CD4-positive, alpha-beta T cell treated with Interleukin-15 for 1 hour (primary cell): Measurements from ENCODE around the gene A3GALT2.

Experiments used
- DNase-seq: peaks from one replicate; pipeline ENCODE4 v3.0.0-alpha.2; 2020

A3GALT2 gene

GRCh38 chr1:33330906-33331305, 10.0 kb upstream of the A3GALT2 start:
- no peak for DNase-seq

- DNase-seq = no peak
Measured at GRCh38 chr1:33330361-33330890, 9.5 kb upstream of the A3GALT2 start.

- no peak for DNase-seq
Measured at GRCh38 chr1:33329600-33330305, 8.9 kb upstream of the A3GALT2 start.

- DNase-seq = no peak
Measured at GRCh38 chr1:33328817-33329216, 7.9 kb upstream of the A3GALT2 start.

- DNase-seq = no peak
Measured at GRCh38 chr1:33327587-33328325, 6.9 kb upstream of the A3GALT2 start.

GRCh38 chr1:33326785-33327184, 5.9 kb upstream of the A3GALT2 start:
- DNase-seq = no peak

GRCh38 chr1:33324677-33325575, 4.0 kb upstream of the A3GALT2 start:
- DNase-seq = no peak

GRCh38 chr1:33323663-33324477, 3.0 kb upstream of the A3GALT2 start:
- DNase-seq = no peak

GRCh38 chr1:33322870-33323585, 2.1 kb upstream of the A3GALT2 start:
- DNase-seq = no peak

GRCh38 chr1:33322109-33322508, 1.2 kb upstream of the A3GALT2 start:
- DNase-seq = no peak

GRCh38 chr1:33321178-33321577, 280 bp upstream of the A3GALT2 start:
- no peak for DNase-seq

GRCh38 chr1:33319949-33320618, 814 bp downstream of the A3GALT2 start:
- no peak for DNase-seq

- DNase-seq = no peak
Measured at GRCh38 chr1:33319186-33319948, 1.5 kb downstream of the A3GALT2 start.

- DNase-seq = no peak
Measured at GRCh38 chr1:33317946-33318345, 3.0 kb downstream of the A3GALT2 start.

- DNase-seq = no peak
Measured at GRCh38 chr1:33317354-33317753, 3.5 kb downstream of the A3GALT2 start.

GRCh38 chr1:33316601-33317000, 4.3 kb downstream of the A3GALT2 start:
- no peak for DNase-seq

- DNase-seq = no peak
Measured at GRCh38 chr1:33314416-33314815, 6.5 kb downstream of the A3GALT2 start.

GRCh38 chr1:33312413-33312749, 8.5 kb downstream of the A3GALT2 start:
- DNase-seq = no peak

GRCh38 chr1:33311706-33312412, 9.0 kb downstream of the A3GALT2 start:
- DNase-seq = no peak

- DNase-seq = no peak
Measured at GRCh38 chr1:33310702-33311101, 10.2 kb downstream of the A3GALT2 start.
